Neutrophil (primary cell): ENCODE results near the gene KLK1.
"Not testable (repeated sequence)": the region's sequence is repeated elsewhere in the genome, so short reads cannot be mapped to it uniquely, and the experiment has no call there.

Source experiments
- H3K27ac ChIP-seq: fragments of 200-600 bp; sonication (generic); 2 replicates; pipeline ENCODE4 v1.5.1; 2016; ENCODE audit warnings: mild to moderate bottlenecking, moderate library complexity
- H3K27me3 ChIP-seq: fragments of 200-600 bp; sonication (generic); 2 replicates; pipeline ENCODE4 v1.6.0; 2016; ENCODE audit warnings: mild to moderate bottlenecking
- H3K36me3 ChIP-seq: fragments of 200-600 bp; sonication (generic); 2 replicates; pipeline ENCODE4 v1.5.1; 2017
- H3K4me1 ChIP-seq, 2 experiments: fragments of 200-600 bp in 1 of 2; sonication (generic) in 1 of 2; 1 replicate in 1 of 2; 2 replicates in 1 of 2; pipeline versions ENCODE4 v1.5.1 to v1.6.1; 2013 to 2016; ENCODE audit warnings: low read depth in 1 of 2, low read length in 1 of 2, mild to moderate bottlenecking in 1 of 2, moderate library complexity in 1 of 2; ENCODE audit not compliant: control insufficient read depth in 1 of 2, insufficient read depth in 1 of 2
- H3K4me3 ChIP-seq, 2 experiments: fragments of 200-600 bp in 1 of 2; sonication (generic) in 1 of 2; 1 replicate in 1 of 2; 2 replicates in 1 of 2; pipeline ENCODE4 v1.5.1; 2013 to 2016; ENCODE audit warnings: low read depth in 1 of 2, low read length in 1 of 2, mild to moderate bottlenecking in 1 of 2, moderate library complexity in 1 of 2
- H3K9me3 ChIP-seq: fragments of 200-600 bp; sonication (generic); 2 replicates; pipeline ENCODE4 v1.5.1; 2016
- CTCF ChIP-seq: fragments of 200-600 bp; sonication (generic); IDR thresholded peaks from 2 replicates; pipeline ENCODE4 v1.5.1; 2016; ENCODE audit warnings: antibody characterized with exemption

Gene KLK1

GRCh38 chr19:50785329-50785728, 38.3 kb downstream of the KLK1 start:
- no peak for TF ChIP-seq CTCF
- H3K27me3 ChIP-seq, result peaks cover 26% of the 10 kb centered on the region
- no peak overlapping the region for H3K27ac ChIP-seq

GRCh38 chr19:50784710-50785109, 38.9 kb downstream of the KLK1 start:
- H3K4me1 ChIP-seq, result no peaks in the 10 kb centered on the region
- no peak overlapping the region for H3K4me3 ChIP-seq
- H3K36me3 ChIP-seq, result no peaks in the 10 kb centered on the region
- TF ChIP-seq CTCF, result no peak
- peaks cover 32% of the 10 kb centered on the region for H3K27me3 ChIP-seq
- H3K27ac ChIP-seq, result no peak overlapping the region
- H3K9me3 ChIP-seq, result no peaks in the 10 kb centered on the region

More at GRCh38 chr19:50785329-50785728, 38.3 kb downstream of the KLK1 start:
- Histone ChIP-seq H3K9me3 (no peaks in the 10 kb centered on the region), H3K4me3 (no peak overlapping the region), H3K36me3 (no peaks in the 10 kb centered on the region), H3K4me1 (no peaks in the 10 kb centered on the region)

- not testable (repeated sequence) for H3K36me3 ChIP-seq, H3K4me1 ChIP-seq, H3K27ac ChIP-seq, H3K9me3 ChIP-seq, H3K4me3 ChIP-seq
- peaks cover 41% of the 10 kb centered on the region for H3K27me3 ChIP-seq
These were observed 39.8 kb downstream of the KLK1 start for GRCh38 chr19:50783848-50784152.

- Histone ChIP-seq H3K27me3 (peaks cover 68% of the 10 kb centered on the region), H3K27ac (no peak overlapping the region), H3K4me3 (no peak overlapping the region), H3K9me3 (no peaks in the 10 kb centered on the region), H3K4me1 (no peaks in the 10 kb centered on the region), H3K36me3 (no peaks in the 10 kb centered on the region)
- no peak for TF ChIP-seq CTCF
These were observed 42.7 kb downstream of the KLK1 start for GRCh38 chr19:50780753-50781435.

- Histone ChIP-seq H3K9me3 (no peaks in the 10 kb centered on the region), H3K4me1 (no peaks in the 10 kb centered on the region), H3K27me3 (peaks cover 78% of the 10 kb centered on the region), H3K27ac (no peak overlapping the region), H3K4me3 (no peak overlapping the region), H3K36me3 (no peaks in the 10 kb centered on the region)
- no peak for TF ChIP-seq CTCF
These were observed 43.8 kb downstream of the KLK1 start for GRCh38 chr19:50779504-50780457.

- Histone ChIP-seq H3K27ac (no peak overlapping the region), H3K4me3 (no peak overlapping the region), H3K36me3 (no peaks in the 10 kb centered on the region), H3K27me3 (peaks cover 81% of the 10 kb centered on the region), H3K4me1 (no peaks in the 10 kb centered on the region), H3K9me3 (no peaks in the 10 kb centered on the region)
- no peak for TF ChIP-seq CTCF
These were observed 44.6 kb downstream of the KLK1 start for GRCh38 chr19:50778906-50779430.
